Measurements from ENCODE around the gene TAF6.
"Not testable (repeated sequence)": the region's sequence is repeated elsewhere in the genome, so short reads cannot be mapped to it uniquely, and the experiment has no call there.

The TAF6 gene

DNA sequence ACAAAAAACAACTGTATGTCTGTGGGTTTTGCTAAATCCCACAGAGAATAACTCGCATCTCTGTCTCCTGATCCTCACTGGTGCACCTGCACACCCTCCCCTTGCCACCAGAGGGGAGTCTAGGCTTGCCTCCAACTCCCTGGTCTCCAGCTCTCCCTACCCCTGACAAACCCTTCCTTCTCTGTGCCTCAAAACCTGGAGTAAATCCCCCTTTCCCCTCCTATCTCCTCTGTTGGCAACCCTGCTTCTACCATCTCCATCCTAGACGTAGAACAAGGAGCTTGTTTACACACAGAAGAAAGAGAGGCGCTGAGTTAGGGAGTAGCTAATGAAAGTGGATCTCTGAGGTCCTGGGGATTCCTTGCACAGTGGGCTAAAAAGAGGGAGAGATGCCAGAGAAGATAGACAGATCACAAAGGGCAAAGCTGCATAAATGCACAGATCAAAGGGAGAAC lies 13.6 kb upstream of the TAF6 start:
- TF ChIP-seq, protein P1, sequence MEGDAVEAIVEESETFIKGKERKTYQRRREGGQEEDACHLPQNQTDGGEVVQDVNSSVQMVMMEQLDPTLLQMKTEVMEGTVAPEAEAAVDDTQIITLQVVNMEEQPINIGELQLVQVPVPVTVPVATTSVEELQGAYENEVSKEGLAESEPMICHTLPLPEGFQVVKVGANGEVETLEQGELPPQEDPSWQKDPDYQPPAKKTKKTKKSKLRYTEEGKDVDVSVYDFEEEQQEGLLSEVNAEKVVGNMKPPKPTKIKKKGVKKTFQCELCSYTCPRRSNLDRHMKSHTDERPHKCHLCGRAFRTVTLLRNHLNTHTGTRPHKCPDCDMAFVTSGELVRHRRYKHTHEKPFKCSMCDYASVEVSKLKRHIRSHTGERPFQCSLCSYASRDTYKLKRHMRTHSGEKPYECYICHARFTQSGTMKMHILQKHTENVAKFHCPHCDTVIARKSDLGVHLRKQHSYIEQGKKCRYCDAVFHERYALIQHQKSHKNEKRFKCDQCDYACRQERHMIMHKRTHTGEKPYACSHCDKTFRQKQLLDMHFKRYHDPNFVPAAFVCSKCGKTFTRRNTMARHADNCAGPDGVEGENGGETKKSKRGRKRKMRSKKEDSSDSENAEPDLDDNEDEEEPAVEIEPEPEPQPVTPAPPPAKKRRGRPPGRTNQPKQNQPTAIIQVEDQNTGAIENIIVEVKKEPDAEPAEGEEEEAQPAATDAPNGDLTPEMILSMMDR (IDR thresholded peaks at IDR 0.05; ENCODE audit: control insufficient read depth, extremely low read depth, insufficient read depth), result peak; percentile 80
- DNase-seq (ENCODE audit: low read depth), result no peak
- H3K4me3 ChIP-seq (ENCODE audit: low read depth, low read length), result no peak overlapping the region

DNA sequence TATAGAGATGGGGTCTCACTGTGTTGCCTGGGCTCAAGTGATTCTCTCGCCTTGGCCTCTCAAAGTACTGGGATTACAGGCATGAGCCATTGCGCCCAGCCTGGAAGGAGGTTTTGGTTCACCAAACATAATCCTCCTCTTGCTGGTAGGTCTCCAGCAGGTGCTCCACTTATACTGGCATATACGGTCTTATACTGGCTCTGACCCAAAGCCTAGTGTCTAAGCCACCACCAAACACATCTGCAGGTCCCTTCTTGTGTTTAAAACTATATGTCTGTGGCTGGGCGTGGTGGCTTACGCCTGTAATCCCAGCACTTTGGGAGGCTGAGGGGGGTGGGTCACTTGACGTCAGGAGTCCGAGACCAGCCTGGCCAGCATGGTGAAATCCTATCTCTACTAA lies 13.0 kb upstream of the TAF6 start:
- H3K4me3 ChIP-seq (ENCODE audit: low read depth, low read length), result no peak overlapping the region
- TF ChIP-seq, protein P1 (IDR thresholded peaks at IDR 0.05; ENCODE audit: control insufficient read depth, extremely low read depth, insufficient read depth), result no peak
- no peak for DNase-seq (ENCODE audit: low read depth)

DNA sequence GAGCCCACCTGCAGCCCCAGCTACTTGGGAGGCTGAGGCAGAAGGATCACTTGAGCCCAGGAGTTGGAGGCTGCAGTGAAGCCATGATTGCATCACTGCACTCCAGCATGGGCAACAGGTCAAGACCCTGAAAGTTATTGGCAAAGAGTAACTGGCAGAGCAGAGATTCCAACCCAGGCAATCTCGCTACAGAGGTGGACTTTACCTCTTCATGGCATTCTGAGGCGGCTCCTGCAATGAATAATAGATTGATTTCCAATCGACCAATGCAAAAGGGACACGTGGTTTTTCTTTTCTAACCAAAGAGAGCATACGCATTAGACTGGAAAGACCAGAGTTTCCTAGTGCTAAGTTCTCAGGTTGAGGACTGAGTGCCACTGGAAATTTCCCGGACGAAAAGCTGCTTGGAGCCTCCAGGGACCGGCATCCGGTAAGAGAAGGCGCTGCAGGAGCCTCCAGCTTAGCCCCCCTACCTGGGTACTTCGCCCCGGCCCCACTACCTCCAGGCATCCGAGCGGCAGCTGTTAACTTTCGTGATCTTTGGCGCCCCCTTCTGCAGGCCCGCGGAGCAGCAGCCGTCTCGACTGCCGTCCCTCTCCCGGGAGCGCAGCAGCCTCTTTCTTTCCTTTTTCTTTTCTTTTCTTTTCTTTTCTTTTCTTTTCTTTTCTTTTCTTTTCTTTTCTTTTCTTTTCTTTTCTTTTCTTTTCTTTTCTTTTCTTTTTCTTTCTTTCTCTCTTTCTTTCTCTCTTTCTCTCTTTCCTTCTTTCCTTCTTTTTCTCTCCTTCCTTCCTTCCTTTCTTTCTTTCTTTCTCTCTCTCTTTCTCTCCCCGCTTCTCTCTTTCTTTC lies 11.7 kb upstream of the TAF6 start:
- TF ChIP-seq, protein P1 (IDR thresholded peaks at IDR 0.05; ENCODE audit: control insufficient read depth, extremely low read depth, insufficient read depth), result peak; percentile 70
- no peak for DNase-seq (ENCODE audit: low read depth)
- H3K4me3 ChIP-seq (ENCODE audit: low read depth, low read length), result no peak overlapping the region

DNA sequence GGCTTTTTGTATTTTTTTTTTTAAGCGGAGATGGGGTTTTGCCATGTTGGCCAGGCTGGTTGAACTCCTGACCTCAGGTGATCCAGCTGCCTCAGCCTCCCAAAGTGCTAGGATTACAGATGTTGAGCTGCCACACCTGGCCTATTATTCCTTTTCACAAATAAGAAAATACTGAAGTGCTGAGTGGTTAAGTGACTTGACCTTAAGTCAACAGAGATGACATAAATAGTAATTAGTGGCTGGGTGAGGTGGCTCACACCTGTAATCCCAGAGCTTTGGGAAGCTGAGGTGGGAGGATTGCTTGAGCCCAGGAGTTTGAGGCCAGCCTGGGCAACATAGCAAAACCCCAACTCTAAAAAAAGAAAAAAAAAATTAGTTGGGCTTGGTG lies 11.1 kb upstream of the TAF6 start:
- DNase-seq (ENCODE audit: low read depth); H3K4me3 ChIP-seq (ENCODE audit: low read depth, low read length): not testable (repeated sequence)

DNA sequence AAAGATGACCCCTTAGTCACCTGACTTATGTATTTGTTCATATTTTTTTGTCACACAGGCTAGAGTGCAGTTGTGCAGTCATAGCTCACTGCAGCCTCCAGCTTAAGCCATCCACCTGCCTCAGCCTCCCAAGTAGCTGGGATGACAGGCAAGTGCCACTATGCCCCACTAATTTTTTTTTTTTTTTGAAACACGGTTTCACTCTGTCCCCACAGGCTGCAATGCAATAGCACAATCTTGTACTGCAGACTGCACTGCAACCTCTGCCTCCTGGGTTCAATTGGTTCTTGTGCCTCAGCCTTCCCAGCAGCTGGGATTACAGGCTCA lies 9.4 kb upstream of the TAF6 start:
- no peak overlapping the region; the same call in 1 of the 2 replicates for H3K4me3 ChIP-seq (ENCODE audit: low read depth, low read length)
- DNase-seq (ENCODE audit: low read depth), result no peak
- TF ChIP-seq, protein P1 (IDR thresholded peaks at IDR 0.05; ENCODE audit: control insufficient read depth, extremely low read depth, insufficient read depth), result no peak

DNA sequence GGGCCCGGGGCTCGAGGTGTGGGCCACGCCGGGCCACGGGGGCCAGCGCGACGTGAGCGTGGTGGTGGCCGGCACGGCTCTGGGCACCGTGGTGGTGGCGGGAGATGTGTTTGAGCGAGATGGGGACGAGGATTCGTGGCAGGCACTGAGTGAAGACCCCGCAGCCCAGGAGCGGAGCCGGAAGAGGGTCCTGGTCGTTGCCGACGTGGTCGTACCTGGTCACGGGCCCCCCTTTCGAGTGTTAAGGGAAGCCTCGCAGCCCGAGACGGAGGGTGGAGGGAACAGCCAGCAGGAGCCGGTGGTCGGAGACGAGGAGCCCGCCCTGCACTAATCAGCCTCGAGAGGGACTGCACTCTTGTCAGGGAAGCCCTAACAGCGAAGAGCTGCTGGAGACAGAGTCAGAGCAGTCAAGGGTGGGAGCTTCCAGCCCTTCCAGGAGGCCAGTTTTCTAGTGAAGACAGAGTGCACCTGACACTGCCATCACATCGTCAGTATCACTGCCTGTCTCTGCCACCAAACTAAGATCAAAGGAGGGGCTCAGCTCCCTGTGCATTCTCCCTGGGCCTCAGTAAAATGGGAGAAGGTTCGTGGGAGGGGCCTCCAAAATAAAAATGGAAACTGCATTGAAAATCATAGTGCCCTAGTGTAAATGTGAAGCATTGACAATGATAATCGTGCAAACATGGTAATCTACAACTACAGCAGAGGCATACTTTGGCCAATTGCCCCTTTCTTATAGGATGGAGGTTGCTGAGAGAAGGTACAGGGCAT lies 8.9 kb upstream of the TAF6 start:
- DNase-seq (ENCODE audit: low read depth), result no peak
- TF ChIP-seq, protein P1 (IDR thresholded peaks at IDR 0.05; ENCODE audit: control insufficient read depth, extremely low read depth, insufficient read depth), result no peak

More for the DNA sequence above, 8.9 kb upstream of the TAF6 start:
- H3K4me3 ChIP-seq (ENCODE audit: low read depth, low read length), result peak overlapping the region; percentile 90

Measured in LNCaP clone FGC (cell line).